ENCODE measurements around the gene AWAT2.

DNA sequence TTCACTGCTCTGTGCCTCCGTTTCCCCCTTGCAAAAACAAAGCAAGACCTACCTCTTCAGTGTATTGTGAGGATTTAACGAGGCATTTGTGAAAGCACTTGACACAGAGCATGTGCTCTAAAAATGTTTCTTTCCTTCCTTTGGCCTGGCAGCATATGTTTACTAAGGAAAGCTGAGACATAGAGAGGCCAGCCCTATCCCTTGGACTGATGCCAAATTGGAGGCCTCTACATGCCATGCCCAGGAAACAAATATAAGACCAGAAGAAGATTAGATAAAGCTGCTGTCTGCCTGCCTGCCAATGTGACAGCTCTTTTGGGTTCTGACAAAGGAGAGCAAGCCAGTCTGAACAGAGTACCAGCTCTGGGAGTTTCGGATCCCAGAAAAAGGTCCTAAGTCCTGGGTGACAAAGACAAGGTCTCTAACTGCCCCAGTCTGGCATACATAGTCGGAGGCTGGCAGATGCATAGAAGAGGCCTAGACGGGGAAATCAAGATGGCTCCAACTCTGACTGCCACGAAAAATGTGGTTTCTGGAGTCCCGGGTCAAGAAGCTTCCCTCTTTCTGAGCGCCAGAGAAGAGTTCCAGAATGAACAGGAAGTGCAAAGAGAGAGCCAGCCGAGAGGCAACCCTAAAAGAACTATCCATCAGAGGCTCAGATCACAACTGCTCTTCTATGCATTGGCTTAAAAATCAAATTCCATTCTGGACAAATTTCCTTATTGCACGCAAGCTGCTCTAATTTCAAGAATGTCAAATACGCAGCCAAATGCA is 38.3 kb upstream of the AWAT2 start:
- TF ChIP-seq, protein P1, sequence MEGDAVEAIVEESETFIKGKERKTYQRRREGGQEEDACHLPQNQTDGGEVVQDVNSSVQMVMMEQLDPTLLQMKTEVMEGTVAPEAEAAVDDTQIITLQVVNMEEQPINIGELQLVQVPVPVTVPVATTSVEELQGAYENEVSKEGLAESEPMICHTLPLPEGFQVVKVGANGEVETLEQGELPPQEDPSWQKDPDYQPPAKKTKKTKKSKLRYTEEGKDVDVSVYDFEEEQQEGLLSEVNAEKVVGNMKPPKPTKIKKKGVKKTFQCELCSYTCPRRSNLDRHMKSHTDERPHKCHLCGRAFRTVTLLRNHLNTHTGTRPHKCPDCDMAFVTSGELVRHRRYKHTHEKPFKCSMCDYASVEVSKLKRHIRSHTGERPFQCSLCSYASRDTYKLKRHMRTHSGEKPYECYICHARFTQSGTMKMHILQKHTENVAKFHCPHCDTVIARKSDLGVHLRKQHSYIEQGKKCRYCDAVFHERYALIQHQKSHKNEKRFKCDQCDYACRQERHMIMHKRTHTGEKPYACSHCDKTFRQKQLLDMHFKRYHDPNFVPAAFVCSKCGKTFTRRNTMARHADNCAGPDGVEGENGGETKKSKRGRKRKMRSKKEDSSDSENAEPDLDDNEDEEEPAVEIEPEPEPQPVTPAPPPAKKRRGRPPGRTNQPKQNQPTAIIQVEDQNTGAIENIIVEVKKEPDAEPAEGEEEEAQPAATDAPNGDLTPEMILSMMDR (IDR thresholded peaks at IDR 0.05), result no peak
- TF ChIP-seq POLR2A (IDR thresholded peaks at IDR 0.05), result no peak
